SK-N-SH (cell line): ENCODE results near the gene SLC2A13. TPM values are rescaled to one million over a fixed set of nuclear protein-coding genes. Genes with fewer than 3 reads are reported as not detected.

Experiments used
- CTCF ChIA-PET: fragments of 300-600, 350-600 bp; formaldehyde crosslinking; extraction: SDS; loops from one replicate; lab custom pipeline; 2021; lab: Yijun Ruan, JAX
- POLR2A ChIA-PET: fragments of 350-600 bp; sonication (Branson Sonifier 250); formaldehyde crosslinking; extraction: SDS; loops from one replicate; lab custom pipeline; 2020; ENCODE audit warnings: antibody characterized with exemption, inconsistent platforms; lab: Yijun Ruan, JAX
- DNase-seq: peaks from one replicate; pipeline ENCODE4 v3.0.0; 2012
- H2AFZ ChIP-seq: fragments of 200-600 bp; sonication (generic); 2 replicates; pipeline ENCODE4 v1.8.1; 2016; ENCODE audit warnings: antibody characterized with exemption, mild to moderate bottlenecking, low read depth
- H3F3A ChIP-seq: fragments of 200-600 bp; sonication (generic); replicated peaks from 2 replicates; pipeline ENCODE3; 2016; ENCODE audit warnings: antibody characterized with exemption, mild to moderate bottlenecking; ENCODE audit not compliant: insufficient read depth
- H3K27ac ChIP-seq, 2 experiments: fragments of 200-500 bp in 1 of 2; fragments of 200-600 bp in 1 of 2; sonication (Bioruptor generic) in 1 of 2; sonication (generic), shearing (Covaris generic) in 1 of 2; 2 replicates each; pipeline versions ENCODE4 v1.5.1 to v1.6.1; 2014 to 2016; ENCODE audit warnings: low read depth in 2 of 2, inconsistent platforms in 1 of 2, low read length in 1 of 2, mild to moderate bottlenecking in 1 of 2, mixed read lengths in 1 of 2
- H3K27me3 ChIP-seq: fragments of 200-600 bp; sonication (generic), shearing (Covaris generic); 2 replicates; pipeline ENCODE4 v1.6.1; 2016; ENCODE audit warnings: mixed run types; ENCODE audit not compliant: insufficient read depth
- H3K36me3 ChIP-seq, 2 experiments: fragments of 200-500 bp in 1 of 2; fragments of 200-600 bp in 1 of 2; sonication (Bioruptor generic) in 1 of 2; sonication (generic) in 1 of 2; replicated peaks in 1 of 2; 2 replicates each; pipeline versions ENCODE3 to v1.5.1; 2014 to 2016; ENCODE audit warnings: low read length in 1 of 2, mild to moderate bottlenecking in 1 of 2; ENCODE audit not compliant: insufficient read depth in 2 of 2, control insufficient read depth in 1 of 2
- H3K4me1 ChIP-seq, 2 experiments: fragments of 200-500 bp in 1 of 2; fragments of 200-600 bp in 1 of 2; sonication (Bioruptor generic) in 1 of 2; sonication (generic), shearing (Covaris generic) in 1 of 2; 2 replicates each; pipeline versions ENCODE4 v1.5.1 to v1.6.1; 2014 to 2016; ENCODE audit warnings: low read depth in 1 of 2, low read length in 1 of 2, mixed run types in 1 of 2; ENCODE audit not compliant: insufficient read depth in 2 of 2, control insufficient read depth in 1 of 2
- H3K4me2 ChIP-seq: fragments of 200-600 bp; sonication (generic), shearing (Covaris generic); 2 replicates; pipeline ENCODE4 v1.6.1; 2017; ENCODE audit warnings: mixed run types
- H3K4me3 ChIP-seq, 2 experiments: fragments of 200-500 bp in 1 of 2; fragments of 200-600 bp in 1 of 2; sonication (Bioruptor generic) in 1 of 2; sonication (generic), shearing (Covaris generic) in 1 of 2; 2 replicates each; pipeline versions ENCODE4 v1.5.1 to v1.8.1; 2014 to 2016; ENCODE audit warnings: low read depth in 2 of 2, inconsistent platforms in 1 of 2, low read length in 1 of 2, mild to moderate bottlenecking in 1 of 2, mixed read lengths in 1 of 2, moderate library complexity in 1 of 2
- H3K79me2 ChIP-seq: fragments of 200-600 bp; sonication (generic); 2 replicates; pipeline ENCODE4 v1.8.1; 2017; ENCODE audit warnings: mild to moderate bottlenecking; ENCODE audit not compliant: insufficient read depth
- H3K9ac ChIP-seq: fragments of 200-600 bp; sonication (generic); 2 replicates; pipeline ENCODE4 v1.6.1; 2017; ENCODE audit warnings: mixed run types
- H3K9me2 ChIP-seq: fragments of 200-600 bp; sonication (generic); 2 replicates; pipeline ENCODE4 v1.6.1; 2017; ENCODE audit warnings: mixed run types
- H3K9me3 ChIP-seq: fragments of 200-600 bp; sonication (generic); 2 replicates; pipeline ENCODE4 v1.6.1; 2017; ENCODE audit warnings: mixed run types, mild to moderate bottlenecking, moderate library complexity
- H4K20me1 ChIP-seq: fragments of 200-600 bp; sonication (generic); 2 replicates; pipeline ENCODE4 v1.6.1; 2017; ENCODE audit warnings: mild to moderate bottlenecking, mixed run types; ENCODE audit not compliant: insufficient read depth
- EZH2phosphoT487 ChIP-seq: fragments of 200-600 bp; sonication (generic); IDR thresholded peaks from 2 replicates; pipeline ENCODE4 v1.6.1; 2017; ENCODE audit warnings: low read depth, mixed run types, mild to moderate bottlenecking, antibody characterized with exemption, moderate library complexity, borderline replicate concordance
- FOXJ3 ChIP-seq: sonication (generic); formaldehyde crosslinking; IDR thresholded peaks from 2 replicates; pipeline ENCODE4 v1.5.1; 2020; ENCODE audit warnings: mild to moderate bottlenecking, missing genetic modification reagents
- GABPA ChIP-seq: IDR thresholded peaks from 2 replicates; pipeline ENCODE4 v1.4.0; 2012; ENCODE audit warnings: low read depth, mild to moderate bottlenecking
- GATA2 ChIP-seq: sonication (generic); formaldehyde crosslinking; IDR thresholded peaks from 2 replicates; pipeline ENCODE4 v1.5.0; 2020; ENCODE audit warnings: mild to moderate bottlenecking, missing genetic modification reagents
- JUND ChIP-seq: IDR thresholded peaks from 2 replicates; pipeline ENCODE4 v1.4.0; 2012
- MAX ChIP-seq: IDR thresholded peaks from 2 replicates; pipeline ENCODE4 v1.4.0; 2012; ENCODE audit warnings: low read depth
- MXI1 ChIP-seq: IDR thresholded peaks from 2 replicates; pipeline ENCODE4 v1.6.1; 2012; ENCODE audit warnings: mild to moderate bottlenecking, low read depth, low read length, improper control_type of control experiment
- NFIC ChIP-seq: IDR thresholded peaks from 2 replicates; pipeline ENCODE4 v1.4.0; 2012; ENCODE audit warnings: borderline replicate concordance
- NRF1 ChIP-seq: IDR thresholded peaks from 2 replicates; pipeline ENCODE4 v1.6.1; 2012; ENCODE audit warnings: low read depth, mild to moderate bottlenecking, low read length
- PBX3 ChIP-seq: IDR thresholded peaks from 2 replicates; pipeline ENCODE4; 2012
- RAD21 ChIP-seq: IDR thresholded peaks from 2 replicates; pipeline ENCODE4 v1.6.1; 2012; ENCODE audit warnings: mild to moderate bottlenecking, low read length
- RCOR1 ChIP-seq: fragments of 150-350 bp; IDR thresholded peaks from 2 replicates; pipeline ENCODE4 v1.6.1; 2017; ENCODE audit warnings: antibody characterized with exemption, low read length
- RFX5 ChIP-seq: IDR thresholded peaks from 2 replicates; pipeline ENCODE4 v1.6.1; 2012; ENCODE audit warnings: mild to moderate bottlenecking, improper control_type of control experiment, low read length
- RXRA ChIP-seq: IDR thresholded peaks from 2 replicates; pipeline ENCODE4 v1.4.0; 2012; ENCODE audit warnings: low read depth, mild to moderate bottlenecking, borderline replicate concordance
- SIN3A ChIP-seq: IDR thresholded peaks from 2 replicates; pipeline ENCODE4 v1.6.1; 2012; ENCODE audit warnings: low read depth, mild to moderate bottlenecking, low read length, moderate library complexity, borderline replicate concordance
- TEAD4 ChIP-seq: IDR thresholded peaks from 2 replicates; pipeline ENCODE4 v1.4.0; 2012; ENCODE audit warnings: mild to moderate bottlenecking, borderline replicate concordance; ENCODE audit not compliant: insufficient read depth
- ZBTB33 ChIP-seq: IDR thresholded peaks from 2 replicates; pipeline ENCODE4 v1.4.0; 2012; ENCODE audit warnings: low read depth, borderline replicate concordance
- WGBS: methylation state at CpG from one replicate; pipeline ENCODE4 v1.1.6; 2017; ENCODE audit warnings: low lambda C conversion rate; 5-methylcytosine and 5-hydroxymethylcytosine counted together
- polyA plus RNA-seq, 3 experiments: library from polyadenylated mRNA; depleted of rRNA; stranded (reverse); fragments of >200 nt; gene quantifications; 2 replicates each; pipeline ENCODE4 v1.2.3, GENCODE V29; 2012

SLC2A13 gene
- polyA plus RNA-seq, 1 of the 3 experiments (the other 2 are of a cell fraction), result 0.21 TPM

- H3F3A ChIP-seq, result no peaks in the 10 kb centered on the region
- no peak overlapping the region for H3K27ac ChIP-seq
- no peak overlapping the region for H2AFZ ChIP-seq
- TF ChIP-seq NFIC, result no peak
- no peak for TF ChIP-seq MXI1
- no peak for TF ChIP-seq GABPA
- TF ChIP-seq PBX3, result no peak
- no peak for TF ChIP-seq GATA2
- TF ChIP-seq MAX, result no peak
- no peak for TF ChIP-seq RCOR1
- no peak for TF ChIP-seq NRF1
- no peak for TF ChIP-seq TEAD4
- no peak for TF ChIP-seq RXRA
- no peak for TF ChIP-seq SIN3A
- no peak for TF ChIP-seq RAD21
- H3K4me3 ChIP-seq, result no peak overlapping the region
- 74% methylated on average over 7 of the region's 14 CpGs for WGBS
- H3K4me2 ChIP-seq, result no peak overlapping the region
- H3K4me1 ChIP-seq, result no peaks in the 10 kb centered on the region
- H3K79me2 ChIP-seq, result no peaks in the 10 kb centered on the region
- H3K9ac ChIP-seq, result no peak overlapping the region
- no peak for DNase-seq
- H4K20me1 ChIP-seq, result no peaks in the 10 kb centered on the region
- H3K36me3 ChIP-seq, result no peaks in the 10 kb centered on the region
- ChIA-PET CTCF (no interaction called here), POLR2A (no interaction called here)
- no peaks in the 10 kb centered on the region for H3K9me3 ChIP-seq
- no peaks in the 10 kb centered on the region for H3K27me3 ChIP-seq
- no peaks in the 10 kb centered on the region for H3K9me2 ChIP-seq
These were observed 159.3 kb downstream of the SLC2A13 start for GRCh38 chr12:39946361-39947280.

- Histone ChIP-seq H3K4me3 (no peak overlapping the region), H3K4me2 (no peak overlapping the region), H3K9ac (no peak overlapping the region), H3K79me2 (no peaks in the 10 kb centered on the region), H3K9me3 (no peaks in the 10 kb centered on the region), H3K36me3 (no peaks in the 10 kb centered on the region), H3K9me2 (no peaks in the 10 kb centered on the region), H3K27me3 (no peaks in the 10 kb centered on the region), H3F3A (no peaks in the 10 kb centered on the region), H3K4me1 (no peaks in the 10 kb centered on the region), H4K20me1 (no peaks in the 10 kb centered on the region), H2AFZ (no peak overlapping the region), H3K27ac (no peak overlapping the region)
- no peak for DNase-seq
- 75% methylated on average over 1 of the region's 1 CpG for WGBS
- CTCF ChIA-PET, result no interaction called here
- TF ChIP-seq FOXJ3 (CRISPR knock-in tag) (no peak), ZBTB33 (no peak), RFX5 (no peak), EZH2phosphoT487 (no peak), JUND (no peak)
- POLR2A ChIA-PET, result no interaction called here
These were observed 168.8 kb downstream of the SLC2A13 start for GRCh38 chr12:39937119-39937518.
